Activated T-helper 9 cell treated with anti-CD3 and anti-CD28 coated beads, Interleukin-2, amount 50 U/mL, for 16 hours (primary cell): Measurements from ENCODE around the gene UBE2E1.

ENCODE experiments used
- DNase-seq: peaks from one replicate; pipeline ENCODE4 v3.0.0-alpha.2; 2020; ENCODE audit warnings: low read depth

Gene UBE2E1

GRCh38 chr3:23821858-23822257 is 16.1 kb downstream of the UBE2E1 start:
- no peak for DNase-seq

DNA sequence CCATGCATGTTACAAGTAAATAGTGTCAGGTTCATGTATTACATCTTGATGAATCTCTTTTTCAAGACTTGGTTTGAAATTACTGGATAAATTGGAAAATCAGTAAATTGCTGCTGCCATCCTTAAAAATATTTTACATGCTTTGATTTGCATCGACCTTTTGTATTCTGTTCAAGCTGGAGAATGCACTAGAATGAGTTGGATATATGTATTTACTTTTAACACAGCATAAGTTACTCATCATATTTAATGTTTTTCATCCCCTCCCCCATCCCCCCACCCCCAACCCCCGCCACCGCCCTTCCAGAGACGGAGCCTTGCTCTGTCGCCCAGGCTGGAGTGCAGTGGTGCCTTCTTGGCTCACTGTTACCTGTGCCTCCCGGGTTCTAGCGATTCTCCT is 16.8 kb downstream of the UBE2E1 start:
- no peak for DNase-seq

- no peak for DNase-seq
Observed at GRCh38 chr3:23823620-23824019, 17.9 kb downstream of the UBE2E1 start.

- no peak for DNase-seq
Observed at GRCh38 chr3:23824699-23825444, 19.1 kb downstream of the UBE2E1 start.

DNA sequence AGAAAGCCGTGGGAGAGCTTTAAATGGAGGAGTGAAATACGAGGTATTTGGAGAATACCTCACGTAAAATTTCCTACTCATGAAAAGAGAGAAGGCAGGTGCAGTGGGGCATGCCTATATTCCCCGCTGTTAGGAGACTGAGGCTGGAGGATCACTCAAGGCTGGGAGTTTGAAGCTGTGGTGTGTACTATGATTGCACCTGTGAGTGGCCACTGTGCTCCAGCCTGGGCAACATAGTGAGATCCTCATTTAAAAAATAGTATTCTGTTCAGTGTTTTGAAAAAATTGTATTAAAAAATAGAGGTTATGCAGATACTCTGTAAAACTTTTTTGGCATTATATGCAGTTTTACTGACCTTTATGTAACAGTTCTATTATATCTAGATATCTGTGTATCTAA is 20.0 kb downstream of the UBE2E1 start:
- no peak for DNase-seq

DNA sequence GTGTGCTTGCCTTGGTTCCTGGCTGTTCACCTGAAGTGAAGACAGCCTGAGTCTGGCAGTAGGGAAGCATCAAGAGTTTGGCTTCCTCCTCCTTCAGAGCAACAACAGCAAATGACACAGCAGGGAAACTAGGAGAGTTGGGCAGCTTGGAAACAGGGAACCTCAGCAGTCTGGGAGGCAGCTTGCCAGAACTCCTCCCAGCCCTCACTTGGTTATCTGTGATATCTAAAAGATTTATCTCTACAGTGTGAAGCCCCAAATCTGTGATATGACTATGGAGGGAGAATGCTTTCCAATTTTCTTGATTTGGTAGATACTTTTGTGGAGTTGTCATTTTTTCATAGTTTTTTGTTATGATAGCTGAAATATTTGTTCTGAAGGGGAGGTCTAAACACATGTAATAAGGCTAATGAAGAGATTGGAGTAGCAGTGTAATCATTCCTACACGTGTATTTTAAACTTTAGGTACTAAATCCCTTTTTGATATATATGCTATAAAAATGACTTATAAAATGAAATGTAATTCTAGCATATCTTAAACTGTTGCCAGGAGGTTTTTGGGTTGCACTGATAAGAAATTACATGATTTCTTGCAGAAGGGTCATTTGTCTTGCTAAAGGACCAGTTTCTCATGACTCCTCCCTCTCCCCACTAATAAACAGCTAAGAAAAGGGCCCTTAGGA is 20.8 kb downstream of the UBE2E1 start:
- DNase-seq: no peak

- DNase-seq: no peak
Observed at GRCh38 chr3:23829242-23829934, 23.6 kb downstream of the UBE2E1 start.

GRCh38 chr3:23830869-23831484 is 25.2 kb downstream of the UBE2E1 start:
- no peak for DNase-seq

- no peak for DNase-seq
Observed at GRCh38 chr3:23831517-23832394, 26.0 kb downstream of the UBE2E1 start.

DNA sequence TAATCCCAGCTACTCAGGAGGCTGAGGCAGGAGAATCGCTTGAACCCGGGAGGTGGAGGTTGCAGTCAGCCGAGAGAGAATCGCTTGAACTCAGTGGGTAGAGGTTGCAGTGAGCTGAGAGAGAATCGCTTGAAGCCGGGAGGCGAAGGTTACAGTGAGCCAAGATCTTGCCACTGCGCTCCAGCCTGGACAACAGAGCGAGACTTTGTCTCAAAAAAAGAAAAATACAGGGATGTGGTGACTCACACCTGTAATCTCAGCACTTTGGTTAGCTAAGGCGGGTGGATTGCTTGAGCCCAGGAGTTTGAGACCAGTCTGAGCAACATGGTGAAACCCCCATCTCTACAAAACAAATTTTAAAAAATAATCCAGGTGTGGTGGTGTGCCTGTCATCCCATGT is 26.8 kb downstream of the UBE2E1 start:
- no peak for DNase-seq

DNA sequence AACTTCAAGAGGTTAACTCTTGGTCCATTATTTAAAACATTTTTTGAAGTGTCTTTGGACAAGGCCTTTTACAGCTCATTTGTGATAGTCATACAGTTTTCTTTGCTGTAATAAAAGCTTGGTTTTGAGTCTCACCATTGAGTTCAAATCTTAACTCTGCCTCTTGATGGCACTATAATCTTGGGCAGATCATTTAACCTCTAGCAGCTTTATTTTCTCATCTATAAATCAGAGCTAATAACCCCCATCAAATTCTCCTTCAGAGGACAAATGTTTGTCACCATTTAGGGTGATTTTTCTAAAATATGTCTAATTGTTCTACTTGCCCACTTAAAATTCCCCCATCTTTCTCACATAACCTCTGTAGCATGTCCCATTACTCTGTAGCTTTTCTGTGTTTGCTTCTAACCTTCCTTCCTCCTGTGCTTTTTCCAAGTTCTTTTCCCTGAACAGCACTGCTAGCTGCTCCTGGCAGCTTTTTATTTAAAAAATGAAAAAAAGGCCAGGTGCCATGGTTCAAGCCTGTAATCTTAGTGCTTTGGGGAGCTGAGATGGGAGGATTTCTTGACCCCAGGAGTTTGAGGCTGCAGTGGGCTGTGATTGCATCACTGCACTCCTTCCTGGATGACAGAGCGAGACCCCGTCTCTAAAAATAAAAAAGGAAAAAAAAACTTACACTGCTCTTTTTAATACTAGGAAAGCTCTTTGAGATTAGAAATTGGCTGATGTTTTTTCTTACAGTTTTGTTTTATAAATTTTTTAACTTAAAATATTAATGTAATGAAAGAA is 28.5 kb downstream of the UBE2E1 start:
- DNase-seq: no peak

GRCh38 chr3:23835087-23835486 is 29.3 kb downstream of the UBE2E1 start:
- DNase-seq: no peak

DNA sequence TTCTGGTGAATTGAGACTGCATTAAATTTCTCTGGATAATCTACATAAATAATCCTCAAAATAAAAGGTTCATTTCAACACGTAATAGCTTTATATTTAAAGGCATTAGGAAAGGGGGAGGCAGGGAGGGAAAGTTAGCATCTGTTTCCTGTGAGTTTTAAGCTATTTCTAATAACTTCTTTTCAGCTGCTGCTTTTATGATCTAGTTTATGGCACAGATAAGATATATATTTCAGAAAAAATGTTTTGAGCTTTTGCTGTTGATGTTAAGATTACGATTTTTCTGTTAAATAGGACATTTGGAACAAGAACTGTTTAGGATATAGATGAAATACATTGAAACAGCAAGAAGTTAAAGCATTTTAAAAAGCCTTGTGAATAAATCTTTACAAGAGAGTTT is 30.0 kb downstream of the UBE2E1 start:
- no peak for DNase-seq

DNA sequence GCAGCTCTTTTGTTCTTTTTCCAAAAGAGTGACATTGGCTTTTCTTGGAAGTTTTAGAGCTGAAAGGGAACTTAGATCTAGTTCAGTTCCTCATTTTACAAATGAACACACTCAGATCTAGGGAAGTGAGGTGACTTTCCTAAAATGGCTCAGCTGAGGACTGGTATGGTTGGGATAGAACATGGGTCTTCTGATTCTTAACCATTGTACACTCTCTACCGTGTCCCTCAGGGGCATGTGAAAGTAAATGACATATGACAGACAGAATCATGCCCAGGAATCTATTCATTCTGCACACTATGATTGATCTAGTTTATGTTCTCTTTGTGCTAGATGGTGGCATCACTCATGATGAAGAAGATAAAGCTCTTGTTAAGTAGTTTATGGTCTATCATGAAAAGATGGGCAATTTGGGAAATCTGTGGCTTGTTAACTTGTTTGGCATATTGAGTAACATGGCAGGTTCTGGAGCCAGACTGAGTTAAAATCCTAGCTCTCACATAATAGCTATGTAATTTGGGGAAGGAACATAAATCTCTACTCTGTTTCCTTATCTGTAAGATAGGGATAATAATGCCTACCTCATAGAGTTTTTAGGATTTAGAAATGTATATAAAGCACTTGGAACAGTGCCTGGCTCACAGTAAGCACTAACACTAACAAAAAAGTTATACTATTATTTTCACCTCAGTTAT is 30.9 kb downstream of the UBE2E1 start:
- DNase-seq: no peak

- DNase-seq: no peak
Observed at GRCh38 chr3:23837286-23837685, 31.5 kb downstream of the UBE2E1 start.

DNA sequence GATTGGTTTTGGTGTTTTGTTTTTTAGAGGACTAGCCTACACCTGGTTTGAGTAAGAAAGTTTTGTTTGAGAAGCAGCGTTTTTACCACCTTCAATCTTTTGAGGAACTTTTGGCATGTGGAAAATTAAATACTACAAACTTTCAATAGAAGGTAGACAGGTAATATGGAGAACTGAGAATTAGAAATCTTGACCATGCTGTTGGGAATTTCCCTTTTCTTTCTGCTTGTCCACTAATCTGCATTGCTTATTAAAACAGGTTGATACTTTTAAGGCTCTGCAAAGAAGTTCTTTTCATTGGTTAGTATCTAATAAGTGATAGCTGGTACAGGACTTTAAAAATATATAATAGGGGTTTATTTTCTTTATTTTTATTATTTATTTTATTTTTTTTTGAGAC is 31.9 kb downstream of the UBE2E1 start:
- no peak for DNase-seq

- DNase-seq: no peak
Observed at GRCh38 chr3:23840521-23840920, 34.8 kb downstream of the UBE2E1 start.

- no peak for DNase-seq
Observed at GRCh38 chr3:23843869-23844268, 38.1 kb downstream of the UBE2E1 start.

GRCh38 chr3:23845326-23846216 is 39.8 kb downstream of the UBE2E1 start:
- DNase-seq: no peak
